ENCODE measurements around the gene SLC4A5. TPM values are rescaled to one million over a fixed set of nuclear protein-coding genes. Genes with fewer than 3 reads are reported as not detected.

Gene SLC4A5
- total RNA-seq, 2 experiments from 2014 or later = 0.42 to 2.6 TPM

DNA sequence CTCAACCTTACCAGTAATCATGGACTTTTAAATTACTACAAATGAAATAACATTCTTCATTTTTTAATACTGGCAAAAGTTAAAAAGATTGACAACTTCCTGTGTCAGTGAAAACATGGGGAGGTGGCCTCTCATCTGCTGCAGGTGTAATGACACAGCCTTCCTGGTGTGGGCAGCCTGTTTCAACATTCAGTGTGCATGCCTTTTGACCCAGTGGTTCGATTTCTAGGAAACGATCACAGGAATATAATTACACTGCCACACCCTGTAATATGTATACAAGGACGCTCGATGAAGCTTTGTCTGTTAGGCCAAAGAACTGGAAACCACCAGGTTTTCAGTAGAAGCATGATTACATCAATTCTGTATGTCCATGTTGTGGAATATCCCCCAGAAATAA is 76.1 kb downstream of the SLC4A5 start:
- no peaks in the 10 kb centered on the region for H3K9me3 Mint-ChIP-seq (ENCODE audit: low read depth)

DNA sequence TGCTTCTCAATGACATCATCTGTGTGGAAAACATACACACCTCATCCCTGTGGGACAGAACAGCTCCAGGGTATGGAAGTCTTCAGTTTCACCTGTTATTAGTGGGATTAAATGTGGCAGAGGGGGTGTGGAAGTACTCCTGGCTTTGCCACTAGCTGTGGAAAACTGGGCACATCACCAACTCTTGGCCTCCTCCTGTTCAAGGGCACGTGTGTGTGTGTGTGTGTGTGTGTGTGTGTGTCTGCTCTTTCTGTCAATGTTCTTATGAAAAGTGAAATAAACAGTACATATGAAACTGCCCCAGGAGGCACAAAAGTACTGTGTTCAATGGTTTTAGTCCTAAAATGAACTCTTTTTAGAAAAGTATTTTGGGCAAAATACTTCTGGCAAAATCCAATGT is 78.9 kb downstream of the SLC4A5 start:
- Mint-ChIP-seq H3K36me3 (no peaks in the 10 kb centered on the region), H3K27ac (no peak overlapping the region), H3K4me3 (no peak overlapping the region), H3K4me1 (peaks cover 19% of the 10 kb centered on the region), H3K27me3 (no peaks in the 10 kb centered on the region), H3K9me3 (ENCODE audit: low read depth) (no peaks in the 10 kb centered on the region)
- CTCF ChIA-PET = interaction anchor here (3.7 kb wide), 1 partner anchor 70 kb away, joined by 17 read pairs; no protein-coding TSS in a partner anchor
- DNase-seq = no peak
- no peak for ATAC-seq

More for the DNA sequence above, 76.1 kb downstream of the SLC4A5 start:
- Mint-ChIP-seq H3K4me3 (peak overlapping the region; percentile 18), H3K27ac (peak overlapping the region; percentile 86), H3K27me3 (no peaks in the 10 kb centered on the region), H3K4me1 (peaks cover 15% of the 10 kb centered on the region), H3K36me3 (no peaks in the 10 kb centered on the region)
- peak; percentile 99 for ATAC-seq
- DNase-seq = peak; percentile 86
- CTCF ChIA-PET = interaction anchor here (0.6 to 7.2 kb wide), 8 partner anchors 9 to 265 kb away, joined by 3 to 70 read pairs (median 4); partner anchors contain the start of gene WDR54

DNA sequence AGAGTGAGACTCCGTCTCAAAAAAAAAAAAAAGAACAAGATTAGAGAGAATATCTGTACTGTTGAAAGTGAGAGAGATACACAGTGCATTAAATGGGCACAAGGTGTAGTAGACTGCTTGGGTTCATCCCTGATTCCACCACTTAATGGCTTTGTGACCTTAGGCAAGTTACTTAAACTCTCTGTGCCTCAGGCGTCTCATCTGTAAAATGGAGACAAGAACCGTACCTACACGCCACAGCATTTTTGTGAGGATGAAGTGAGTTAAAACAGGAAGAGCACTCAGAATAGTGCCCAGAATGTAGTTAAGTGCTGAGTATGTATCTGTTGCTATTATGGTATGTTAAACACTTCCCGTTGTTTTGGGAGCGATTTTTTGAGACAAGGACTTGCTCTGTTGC is 80.5 kb downstream of the SLC4A5 start:
- Mint-ChIP-seq H3K27me3 (no peaks in the 10 kb centered on the region), H3K4me1 (peaks cover 15% of the 10 kb centered on the region), H3K4me3 (no peak overlapping the region), H3K9me3 (ENCODE audit: low read depth) (no peaks in the 10 kb centered on the region), H3K36me3 (no peaks in the 10 kb centered on the region), H3K27ac (no peak overlapping the region)
- DNase-seq (no peak), ATAC-seq (no peak)
- CTCF ChIA-PET = interaction anchor here (3.7 kb wide), 1 partner anchor 72 kb away, joined by 17 read pairs; no protein-coding TSS in a partner anchor

DNA sequence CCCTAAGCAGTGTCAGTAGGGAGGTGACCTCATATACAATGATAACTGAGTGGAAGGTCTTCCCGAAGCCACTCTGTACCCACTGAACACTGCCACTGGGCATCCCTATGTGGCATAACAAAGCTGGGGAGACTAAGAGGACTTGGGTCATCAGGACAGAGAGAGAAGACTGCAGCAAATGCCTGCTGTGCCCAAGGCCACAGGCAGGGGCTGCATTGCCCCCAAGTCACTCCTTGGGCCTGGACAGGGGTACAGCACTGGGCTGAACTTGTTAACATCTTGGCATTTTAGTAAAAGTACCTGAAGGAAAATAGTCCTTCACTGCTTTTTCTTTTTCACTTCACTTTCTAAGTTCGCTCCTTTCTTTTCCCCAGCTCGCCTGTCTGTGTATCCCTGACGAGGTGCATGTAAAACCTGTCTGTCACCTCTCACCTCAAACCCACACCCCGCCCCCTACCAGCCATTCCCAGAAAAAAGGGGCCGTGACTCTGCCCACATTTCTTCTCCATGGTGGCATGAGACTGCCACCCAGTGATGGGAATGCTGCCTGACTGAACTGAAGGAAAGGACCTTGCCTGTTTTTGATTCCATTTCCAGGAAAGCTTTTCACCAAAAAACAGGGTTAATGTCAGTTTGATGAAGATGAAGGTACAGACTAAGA is 81.9 kb downstream of the SLC4A5 start:
- CTCF ChIA-PET = interaction anchor here (0.6 to 3.4 kb wide), 5 partner anchors 9 to 437 kb away, joined by 3 to 17 read pairs (median 3); no protein-coding TSS in a partner anchor
- no peaks in the 10 kb centered on the region for H3K36me3 Mint-ChIP-seq
- H3K9me3 Mint-ChIP-seq (ENCODE audit: low read depth) = no peaks in the 10 kb centered on the region
- H3K27ac Mint-ChIP-seq = no peak overlapping the region
- no peaks in the 10 kb centered on the region for H3K27me3 Mint-ChIP-seq
- DNase-seq = no peak
- ATAC-seq = no peak
- H3K4me1 Mint-ChIP-seq = peaks cover 6% of the 10 kb centered on the region
- H3K4me3 Mint-ChIP-seq = no peak overlapping the region

DNA sequence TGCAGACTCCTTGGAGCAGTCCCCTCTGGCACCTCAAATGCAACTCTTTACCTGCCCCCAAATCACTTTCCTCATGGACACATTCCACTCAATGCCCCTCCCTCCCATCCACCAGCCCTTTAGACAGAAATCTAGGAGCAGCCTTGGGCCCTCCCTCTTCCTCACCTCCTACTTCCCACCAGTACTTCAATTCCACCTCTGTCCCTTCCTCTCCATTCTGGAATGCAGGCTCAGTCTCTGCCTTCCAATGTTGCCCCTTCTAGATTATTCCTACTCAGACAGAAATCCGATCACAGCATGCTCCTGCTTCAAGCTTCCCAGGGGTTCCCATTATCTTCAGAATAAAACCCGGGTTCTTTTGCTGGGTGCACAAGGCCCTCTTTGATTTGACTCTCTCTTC is 82.7 kb downstream of the SLC4A5 start:
- Mint-ChIP-seq H3K4me3 (no peak overlapping the region), H3K36me3 (no peaks in the 10 kb centered on the region), H3K4me1 (peaks cover 4% of the 10 kb centered on the region), H3K27me3 (no peaks in the 10 kb centered on the region), H3K27ac (no peak overlapping the region), H3K9me3 (ENCODE audit: low read depth) (no peaks in the 10 kb centered on the region)
- CTCF ChIA-PET = interaction anchor here (1.1 to 3.4 kb wide), 4 partner anchors 10 to 437 kb away, joined by 3 to 17 read pairs (median 6); no protein-coding TSS in a partner anchor
- no peak for ATAC-seq
- no peak for DNase-seq

DNA sequence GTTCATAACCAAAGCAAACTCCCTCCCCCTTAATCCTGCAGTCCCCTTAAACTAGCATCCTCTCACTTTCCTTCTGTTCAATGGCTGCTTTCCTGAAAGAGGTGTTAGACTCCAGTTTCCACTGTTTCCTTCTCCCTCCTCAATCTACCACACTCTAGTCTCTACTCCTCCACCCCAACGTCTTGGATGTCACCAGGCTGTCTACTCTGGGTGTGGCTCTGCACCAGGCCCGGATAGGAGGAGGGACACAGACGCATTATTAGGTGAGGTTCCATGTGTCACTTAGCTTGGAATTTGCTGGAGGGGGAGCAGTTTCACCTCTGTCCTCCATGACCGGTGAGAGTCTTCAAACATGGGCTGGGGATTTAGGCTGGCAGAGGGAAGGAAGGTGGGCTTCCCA is 83.5 kb downstream of the SLC4A5 start:
- Mint-ChIP-seq H3K36me3 (no peaks in the 10 kb centered on the region), H3K9me3 (ENCODE audit: low read depth) (no peaks in the 10 kb centered on the region), H3K27me3 (no peaks in the 10 kb centered on the region), H3K4me1 (peaks cover 4% of the 10 kb centered on the region), H3K27ac (no peak overlapping the region), H3K4me3 (no peak overlapping the region)
- ATAC-seq = no peak
- DNase-seq = no peak
- CTCF ChIA-PET = interaction anchor here (2.5 to 3.4 kb wide), 2 partner anchors 9 to 75 kb away, joined by 10 to 17 read pairs; no protein-coding TSS in a partner anchor

DNA sequence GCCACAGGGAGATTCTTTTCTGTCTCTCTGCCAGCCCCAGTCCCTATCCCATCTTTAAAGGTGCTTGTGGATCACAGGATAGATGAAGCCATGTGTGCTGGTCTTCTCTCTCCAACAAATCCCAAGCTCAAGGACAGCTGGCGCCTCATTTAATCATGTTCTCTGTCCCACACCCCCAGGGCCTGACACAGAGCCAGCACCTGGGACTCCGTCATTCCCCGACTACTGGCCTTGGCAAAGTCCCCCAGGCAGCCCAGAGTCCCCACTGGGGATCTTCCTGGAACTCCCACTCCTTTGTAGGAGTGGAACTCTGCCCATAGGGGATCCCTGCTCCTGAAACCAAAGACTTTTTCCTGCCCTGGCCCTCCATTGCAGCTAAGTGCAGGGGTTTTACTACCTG is 84.0 kb downstream of the SLC4A5 start:
- Mint-ChIP-seq H3K4me3 (no peak overlapping the region), H3K27me3 (no peaks in the 10 kb centered on the region), H3K36me3 (no peaks in the 10 kb centered on the region), H3K9me3 (ENCODE audit: low read depth) (no peaks in the 10 kb centered on the region), H3K4me1 (peaks cover 4% of the 10 kb centered on the region), H3K27ac (no peak overlapping the region)
- CTCF ChIA-PET = interaction anchor here (2.5 to 3.4 kb wide), 2 partner anchors 9 to 75 kb away, joined by 10 to 17 read pairs; no protein-coding TSS in a partner anchor
- ATAC-seq = no peak
- DNase-seq = no peak

DNA sequence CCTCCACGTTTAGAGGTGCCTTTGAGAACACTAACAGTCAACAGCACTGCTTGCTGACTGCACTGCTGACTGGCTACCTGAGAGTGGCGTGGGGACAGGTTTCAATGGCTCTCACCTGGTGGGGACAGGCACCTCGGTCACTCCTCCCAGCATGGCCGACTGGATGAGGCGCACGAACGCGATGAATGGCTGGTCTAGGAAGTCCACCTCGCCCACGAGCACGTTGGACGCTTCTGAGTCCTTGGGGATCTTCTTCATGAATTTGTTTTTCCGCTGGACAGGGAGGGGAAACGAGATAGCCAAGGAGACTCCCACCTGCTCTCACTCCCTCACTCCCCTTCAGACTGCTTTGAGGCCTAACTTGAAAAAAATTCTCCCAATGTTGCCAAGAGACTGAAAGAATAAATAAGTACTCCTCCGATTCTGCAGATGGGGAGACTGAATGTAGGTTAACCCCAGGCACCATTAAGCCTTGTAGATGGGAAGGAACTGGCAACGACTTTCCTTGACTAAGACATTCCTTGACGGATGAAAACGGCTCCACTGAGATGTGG is 87.5 kb downstream of the SLC4A5 start:
- Mint-ChIP-seq H3K9me3 (ENCODE audit: low read depth) (no peaks in the 10 kb centered on the region), H3K4me3 (no peak overlapping the region), H3K4me1 (no peaks in the 10 kb centered on the region), H3K27ac (no peak overlapping the region), H3K36me3 (no peaks in the 10 kb centered on the region), H3K27me3 (no peaks in the 10 kb centered on the region)
- CTCF ChIA-PET = interaction anchor here (0.8 to 1.6 kb wide), 3 partner anchors 78 to 1006 kb away, joined by 3 to 4 read pairs (median 4); no protein-coding TSS in a partner anchor
- no peak for DNase-seq
- ATAC-seq = no peak

DNA sequence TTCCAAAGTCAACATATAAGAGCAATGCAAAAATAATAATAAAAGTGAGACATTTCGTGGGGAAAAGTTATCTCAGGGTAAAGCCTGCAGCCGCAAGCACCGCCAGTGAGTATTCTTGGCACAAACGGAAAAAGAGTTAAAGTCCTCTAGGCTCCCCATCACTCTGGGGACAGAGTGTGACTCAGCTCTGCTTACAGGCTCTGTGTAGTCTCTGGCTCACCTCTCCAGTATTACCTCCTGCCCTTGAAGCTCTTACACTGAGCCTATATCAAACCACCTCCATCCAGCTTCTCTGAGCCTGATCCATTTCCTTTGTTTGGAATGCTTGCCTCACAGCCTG is 89.3 kb downstream of the SLC4A5 start:
- no peak for ATAC-seq

DNA sequence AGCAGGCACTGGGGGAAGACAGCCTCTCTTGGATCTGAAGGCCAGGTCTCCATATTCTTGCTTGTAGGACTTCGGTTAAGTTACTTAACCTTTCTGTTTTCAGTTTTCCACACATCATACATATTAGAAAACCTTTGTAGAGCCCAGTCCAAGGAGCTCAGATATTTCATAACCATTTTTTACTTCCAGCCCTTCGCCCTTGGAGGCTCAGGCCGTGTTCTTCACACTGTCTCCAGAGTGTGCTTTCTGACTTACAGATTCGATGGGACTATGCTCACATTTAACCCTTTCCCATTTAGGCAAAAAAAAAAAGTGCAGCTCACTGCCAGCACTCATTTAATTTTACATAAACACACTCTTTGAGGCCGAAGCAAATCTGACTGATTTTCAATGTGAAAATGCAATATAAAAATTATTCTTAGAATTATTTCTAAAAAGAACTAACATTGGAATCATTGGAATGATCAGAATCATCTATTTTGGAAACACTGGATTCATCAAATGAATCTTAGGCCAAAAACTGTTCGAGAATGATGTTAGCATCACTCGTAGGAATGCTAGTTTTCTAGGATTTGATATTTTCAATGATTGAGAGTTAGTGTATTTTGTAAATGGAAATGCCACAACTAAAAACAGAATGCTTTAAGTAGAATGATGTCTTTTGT is 89.8 kb downstream of the SLC4A5 start:
- no peak overlapping the region for H3K27ac Mint-ChIP-seq
- no peaks in the 10 kb centered on the region for H3K9me3 Mint-ChIP-seq (ENCODE audit: low read depth)
- no peaks in the 10 kb centered on the region for H3K27me3 Mint-ChIP-seq
- no peak for ATAC-seq
- CTCF ChIA-PET = interaction anchor here (1.3 to 2.8 kb wide), 2 partner anchors 82 to 146 kb away, joined by 3 to 14 read pairs; no protein-coding TSS in a partner anchor
- H3K4me3 Mint-ChIP-seq = no peak overlapping the region
- H3K4me1 Mint-ChIP-seq = peaks cover 5% of the 10 kb centered on the region
- H3K36me3 Mint-ChIP-seq = no peaks in the 10 kb centered on the region
- no peak for DNase-seq

More for the DNA sequence above, 89.3 kb downstream of the SLC4A5 start:
- Mint-ChIP-seq H3K4me1 (peaks cover 5% of the 10 kb centered on the region), H3K27me3 (no peaks in the 10 kb centered on the region), H3K4me3 (no peak overlapping the region), H3K27ac (no peak overlapping the region), H3K9me3 (ENCODE audit: low read depth) (no peaks in the 10 kb centered on the region), H3K36me3 (no peaks in the 10 kb centered on the region)
- no peak for DNase-seq
- CTCF ChIA-PET = interaction anchor here (1.3 to 2.8 kb wide), 2 partner anchors 81 to 146 kb away, joined by 3 to 14 read pairs; no protein-coding TSS in a partner anchor

DNA sequence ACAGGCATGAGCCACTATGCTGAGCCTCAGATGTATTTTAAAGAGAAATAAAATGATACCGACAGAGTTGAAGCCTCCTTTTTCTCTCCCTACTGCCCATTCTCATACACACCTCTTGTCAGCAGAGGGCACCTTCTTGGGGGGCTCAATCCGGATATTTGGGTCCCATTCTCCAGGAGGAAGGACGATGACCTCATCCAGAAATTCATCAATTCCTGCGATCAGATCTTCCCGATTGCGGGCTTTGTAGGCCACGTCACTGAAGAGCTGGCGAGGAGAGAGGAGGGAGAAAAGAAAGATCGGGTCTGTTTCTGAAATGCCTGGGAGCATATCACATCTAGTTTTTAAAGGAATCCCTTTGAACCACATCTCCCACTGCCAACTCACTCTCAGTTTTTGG is 90.4 kb downstream of the SLC4A5 start:
- peaks cover 5% of the 10 kb centered on the region for H3K4me1 Mint-ChIP-seq
- ATAC-seq (no peak), DNase-seq (no peak)
- H3K9me3 Mint-ChIP-seq (ENCODE audit: low read depth) = no peaks in the 10 kb centered on the region
- H3K36me3 Mint-ChIP-seq = no peaks in the 10 kb centered on the region
- no peaks in the 10 kb centered on the region for H3K27me3 Mint-ChIP-seq
- no peak overlapping the region for H3K4me3 Mint-ChIP-seq
- CTCF ChIA-PET = interaction anchor here (2.8 kb wide), 1 partner anchor 83 kb away, joined by 14 read pairs; no protein-coding TSS in a partner anchor
- H3K27ac Mint-ChIP-seq = no peak overlapping the region

DNA sequence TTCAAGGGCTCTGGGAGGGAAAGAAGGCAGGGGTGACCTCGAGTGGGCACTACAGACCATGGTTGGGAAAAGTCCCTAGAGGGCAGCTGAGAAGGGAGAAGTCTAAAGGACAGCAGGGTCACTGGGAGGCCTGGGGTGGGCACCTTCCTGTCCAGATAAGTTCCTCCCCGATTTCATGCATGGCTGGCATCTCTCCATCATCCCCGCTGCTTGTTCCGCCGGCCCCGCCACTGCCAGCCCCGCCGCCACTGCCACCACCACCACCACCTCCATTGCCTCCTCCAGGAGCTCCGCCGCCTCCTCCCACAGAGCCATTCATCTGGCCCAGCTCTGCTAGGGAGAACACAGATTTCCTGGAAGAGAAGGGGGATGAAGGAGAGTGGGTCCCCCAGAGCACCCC is 91.2 kb downstream of the SLC4A5 start:
- Mint-ChIP-seq H3K9me3 (ENCODE audit: low read depth) (no peaks in the 10 kb centered on the region), H3K36me3 (no peaks in the 10 kb centered on the region), H3K27me3 (no peaks in the 10 kb centered on the region), H3K4me3 (no peak overlapping the region), H3K4me1 (peaks cover 5% of the 10 kb centered on the region), H3K27ac (no peak overlapping the region)
- CTCF ChIA-PET = interaction anchor here (0.7 to 3.4 kb wide), 3 partner anchors 8 to 139 kb away, joined by 4 to 17 read pairs (median 14); no protein-coding TSS in a partner anchor
- DNase-seq (no peak), ATAC-seq (no peak)

DNA sequence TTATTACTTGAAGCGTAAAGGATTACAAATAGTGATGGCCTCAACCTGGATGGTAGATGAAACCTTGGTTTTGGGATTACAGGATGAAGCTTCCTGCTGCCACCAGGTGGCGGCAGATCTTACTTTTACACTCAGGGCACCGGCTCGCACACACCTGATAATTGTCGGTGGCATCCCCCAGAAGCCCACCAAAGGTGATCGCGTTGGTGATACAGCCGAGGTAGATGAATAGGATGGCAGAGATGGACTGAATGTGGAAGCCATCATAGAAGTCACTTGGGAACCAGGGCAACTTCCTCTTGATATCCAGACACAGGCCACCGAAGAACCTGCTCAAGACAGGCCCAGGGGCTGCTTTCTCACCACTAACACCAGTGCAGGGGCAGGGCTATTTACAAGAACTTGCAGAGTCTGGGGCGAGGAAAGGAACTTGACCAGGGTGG is 93.0 kb downstream of the SLC4A5 start:
- CTCF ChIA-PET = interaction anchor here (0.7 to 3.4 kb wide), 51 partner anchors 8 to 428 kb away, joined by 3 to 76 read pairs (median 4); partner anchors contain the start of genes C2orf81, CCDC142, INO80B and LBX2
- ATAC-seq = peak; percentile 84
- Mint-ChIP-seq H3K27me3 (no peaks in the 10 kb centered on the region), H3K4me1 (peaks cover 5% of the 10 kb centered on the region), H3K27ac (no peak overlapping the region), H3K36me3 (no peaks in the 10 kb centered on the region), H3K4me3 (no peak overlapping the region), H3K9me3 (ENCODE audit: low read depth) (no peaks in the 10 kb centered on the region)
- DNase-seq = peak; percentile 66

Measured in activated CD8-positive, alpha-beta memory T cell treated with anti-CD3 and anti-CD28 coated beads, Interleukin-2, amount 10 ng/mL, durations not matched to agents 7 days and 5 days (primary cell).